Inflammatory macrophage treated with lipopolysaccharide for 4 hours (primary cell): ENCODE measurements around the gene MEST.
"Not testable (repeated sequence)": the region's sequence is repeated elsewhere in the genome, so short reads cannot be mapped to it uniquely, and the experiment has no call there.

Experiments
- DNase-seq: peaks from one replicate; pipeline ENCODE4 v3.0.0-alpha.2; 2020

Gene MEST

DNA sequence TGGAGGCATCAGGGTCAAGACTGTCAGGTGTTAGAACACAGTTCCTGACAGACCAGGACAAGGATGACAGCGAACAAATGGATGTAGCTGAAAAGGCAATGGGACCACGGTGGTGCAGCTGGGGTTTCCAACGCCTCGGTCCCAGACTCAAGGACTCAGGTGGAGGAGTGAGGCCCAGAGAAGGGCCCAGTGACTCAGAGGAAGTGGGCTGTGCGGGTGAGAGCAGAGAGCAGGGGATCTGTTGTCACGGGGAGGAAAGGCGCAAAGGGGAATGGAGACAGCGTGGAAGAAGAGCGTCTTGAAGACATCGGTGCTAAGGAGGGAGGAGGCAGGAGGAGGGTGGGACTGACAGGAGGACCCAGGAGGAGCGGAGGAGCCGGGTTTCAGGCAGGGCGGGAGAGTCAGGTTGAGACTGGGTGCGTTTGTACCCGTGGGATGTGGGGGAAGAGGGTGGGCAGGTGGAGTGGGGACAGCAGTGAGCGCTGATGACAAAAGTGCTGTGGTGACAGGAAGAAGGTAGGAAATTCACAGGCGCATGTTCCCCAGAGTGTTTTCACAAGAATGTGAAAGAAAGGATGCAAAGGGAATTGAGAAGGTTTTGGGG is 36.0 kb downstream of the MEST start:
- not testable (repeated sequence) for DNase-seq

DNA sequence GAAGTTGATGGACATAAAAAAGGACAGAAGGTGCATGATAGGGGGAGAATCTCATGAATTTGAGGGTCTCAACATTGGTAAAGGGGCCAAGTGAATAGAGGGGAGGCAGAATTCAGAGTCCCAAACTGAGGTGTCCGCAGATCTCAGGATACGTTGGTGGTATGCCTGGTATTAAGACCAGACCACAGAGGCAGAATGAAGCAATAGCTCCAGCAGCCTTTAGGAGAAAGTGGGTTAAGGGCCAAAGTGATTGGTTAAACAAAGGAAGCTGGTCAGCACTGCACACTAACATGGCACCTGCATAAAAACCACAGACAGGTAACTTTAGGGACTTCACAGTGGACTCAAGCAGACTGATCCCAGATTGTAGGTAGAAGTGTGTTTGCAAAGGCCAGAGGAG is 37.5 kb downstream of the MEST start:
- DNase-seq, result no peak

DNA sequence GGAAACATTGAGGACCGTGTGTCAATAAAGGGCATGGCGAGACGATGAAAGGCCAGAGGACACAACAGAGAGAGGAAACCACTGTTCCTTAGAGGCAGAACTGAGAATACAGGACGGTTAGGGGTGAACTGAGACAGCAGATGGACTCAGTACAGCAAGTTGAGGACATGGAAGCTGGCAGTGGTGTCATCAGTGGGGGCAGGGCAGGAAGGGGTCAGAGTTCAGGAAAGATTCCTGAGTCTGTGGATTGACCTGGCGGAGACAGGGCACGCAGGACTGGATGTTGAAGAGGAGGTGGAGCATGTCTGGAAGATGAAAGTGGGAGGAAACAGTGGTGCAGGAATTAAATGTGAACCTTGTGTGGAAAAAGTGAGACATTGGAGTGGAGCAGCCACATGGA is 46.0 kb downstream of the MEST start:
- not testable (repeated sequence) for DNase-seq

DNA sequence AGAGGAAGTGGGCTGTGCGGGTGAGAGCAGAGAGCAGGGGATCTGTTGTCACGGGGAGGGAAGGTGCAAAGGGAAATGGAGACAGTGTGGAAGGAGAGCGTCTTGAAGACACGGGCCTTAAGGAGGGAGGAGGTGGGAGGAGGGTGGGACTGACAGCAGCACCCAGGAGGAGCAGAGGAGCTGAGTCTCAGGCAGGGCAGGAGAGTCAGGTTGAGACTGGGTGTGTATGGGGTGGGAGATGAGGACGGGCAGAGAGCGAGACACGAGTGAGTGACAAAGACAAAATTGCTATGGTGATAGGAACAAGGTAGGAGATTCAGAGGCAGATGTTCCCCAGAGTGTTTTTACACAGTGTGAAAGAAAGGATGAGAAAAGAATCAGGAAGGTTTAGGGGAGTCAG is 49.4 kb downstream of the MEST start:
- not testable (repeated sequence) for DNase-seq

DNA sequence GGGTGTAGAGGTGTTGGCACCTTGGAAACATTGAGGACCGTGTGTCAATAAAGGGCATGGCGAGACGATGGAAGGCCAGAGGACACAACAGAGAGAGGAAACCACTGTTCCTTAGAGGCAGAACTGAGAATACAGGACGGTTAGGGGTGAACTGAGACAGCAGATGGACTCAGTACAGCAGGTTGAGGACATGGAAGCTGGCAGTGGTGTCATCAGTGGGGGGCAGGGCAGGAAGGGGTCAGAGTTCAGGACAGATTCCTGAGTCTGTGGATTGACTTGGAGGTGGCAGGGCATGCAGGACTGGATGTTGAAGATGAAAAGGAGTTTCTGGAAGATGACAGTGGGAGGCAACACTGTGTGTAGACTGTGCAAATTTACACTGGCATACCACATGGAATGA is 50.4 kb downstream of the MEST start:
- not testable (repeated sequence) for DNase-seq

DNA sequence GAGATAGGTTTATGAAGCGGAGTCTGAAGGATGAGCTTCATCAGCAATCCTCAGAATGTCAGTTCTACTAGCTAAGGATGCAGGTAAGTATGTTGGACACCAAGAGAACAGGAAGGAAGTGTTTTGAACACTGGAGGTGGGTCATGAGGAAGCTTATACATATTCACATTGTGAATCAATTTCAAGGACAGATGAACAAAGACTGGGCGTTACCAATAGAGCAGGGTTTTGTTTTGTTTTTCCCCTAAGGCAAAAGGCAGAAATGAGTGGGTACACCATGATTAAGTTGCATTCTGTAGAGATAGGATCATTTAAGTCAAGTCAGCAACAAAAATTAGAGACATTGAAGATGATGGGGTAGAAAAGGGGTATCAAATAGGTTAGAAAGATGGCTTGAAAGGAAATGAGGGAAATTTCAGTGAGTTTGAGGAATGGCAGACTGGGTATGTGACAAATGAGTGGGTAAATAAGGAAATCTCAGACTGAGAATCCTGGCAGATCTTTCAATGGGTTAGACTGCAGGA is 51.7 kb downstream of the MEST start:
- no peak for DNase-seq

DNA sequence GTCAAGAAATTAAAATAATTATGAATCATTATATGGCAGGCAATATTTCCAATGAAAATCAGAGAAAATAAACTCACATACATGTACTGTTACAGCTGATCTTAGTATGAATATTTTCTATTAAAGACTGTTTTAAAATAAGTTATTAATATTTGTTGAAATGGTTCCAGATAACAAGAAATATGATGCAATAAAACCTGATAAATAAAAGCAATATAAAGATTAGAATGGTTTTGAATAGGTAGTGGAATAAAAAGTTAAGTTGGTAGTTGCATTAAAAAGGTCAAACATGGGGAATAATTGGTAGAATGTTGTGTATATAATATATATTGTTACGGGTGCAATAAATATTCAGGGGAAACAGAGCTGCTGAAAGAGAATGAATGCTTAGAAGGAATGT is 52.5 kb downstream of the MEST start:
- DNase-seq, result no peak

DNA sequence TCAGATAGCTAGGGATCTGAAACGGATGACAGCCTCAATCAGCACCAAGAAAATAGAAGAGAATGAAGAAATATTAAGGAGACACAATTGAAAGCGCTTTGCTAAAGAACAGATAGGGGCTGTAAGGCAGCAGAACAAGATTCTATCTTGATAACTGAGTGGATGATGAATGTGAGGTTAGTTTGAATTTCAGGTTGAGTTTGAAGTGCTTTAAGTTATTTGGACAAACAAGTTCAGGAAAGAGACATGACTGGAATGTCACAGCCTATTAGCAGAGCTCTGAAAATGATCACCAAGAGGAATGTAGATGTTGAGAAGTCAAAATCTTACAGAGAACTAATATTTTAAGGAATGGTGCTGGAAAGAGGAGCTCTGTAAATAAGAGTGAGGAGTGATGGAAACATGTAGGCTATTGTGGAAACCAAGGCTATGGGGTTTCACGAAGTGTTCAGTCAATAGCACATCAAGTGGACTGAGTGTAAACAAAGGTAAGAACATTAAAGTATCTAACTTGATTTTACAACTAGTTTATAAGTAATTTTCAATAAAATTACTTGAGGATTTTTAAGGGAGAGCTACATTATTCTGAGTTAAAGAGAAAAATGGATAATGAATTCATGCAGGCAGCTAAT is 61.6 kb downstream of the MEST start:
- DNase-seq, result no peak

DNA sequence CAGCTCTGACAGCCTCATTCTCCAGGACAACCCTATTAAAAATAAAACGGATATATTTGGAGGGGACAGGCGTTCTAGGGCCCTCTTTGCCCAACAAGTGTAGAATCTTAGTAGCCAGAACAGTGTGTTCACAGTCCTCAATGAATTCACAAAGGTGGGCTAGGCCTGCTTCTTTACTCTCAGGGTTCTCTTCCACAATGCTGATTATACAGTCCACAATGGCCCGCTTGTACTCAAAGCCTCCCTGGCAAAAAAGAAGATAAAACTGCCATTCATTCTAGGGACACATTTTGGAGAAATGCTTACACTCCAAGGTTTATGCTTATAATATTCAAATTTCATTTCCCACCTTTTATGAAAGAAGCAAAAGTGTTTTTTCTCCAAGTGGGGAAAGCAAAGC is 62.6 kb downstream of the MEST start:
- no peak for DNase-seq
